Measurements from ENCODE around the gene RFC2.
"Not testable (repeated sequence)": the region's sequence is repeated elsewhere in the genome, so short reads cannot be mapped to it uniquely, and the experiment has no call there.

DNA sequence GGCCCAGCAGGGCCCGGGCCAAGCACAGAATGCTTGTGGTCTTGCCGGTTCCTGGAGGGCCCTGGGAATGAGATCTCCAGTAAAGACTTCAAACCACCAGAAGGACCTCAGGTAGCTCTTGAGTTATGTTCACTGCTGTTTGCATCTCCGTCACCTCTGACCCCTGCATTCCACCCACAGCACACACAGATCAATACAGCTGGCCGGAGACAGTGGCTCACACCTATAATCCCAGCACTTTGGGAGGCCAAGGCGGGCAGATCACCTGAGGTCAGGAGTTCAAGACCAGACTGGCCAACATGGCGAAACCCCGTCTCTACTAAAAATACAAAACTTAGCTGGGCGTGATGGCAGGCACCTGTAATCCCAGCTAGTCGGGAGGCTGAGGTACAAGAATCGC lies 5.1 kb downstream of the RFC2 start:
- TF ChIP-seq, protein P1, sequence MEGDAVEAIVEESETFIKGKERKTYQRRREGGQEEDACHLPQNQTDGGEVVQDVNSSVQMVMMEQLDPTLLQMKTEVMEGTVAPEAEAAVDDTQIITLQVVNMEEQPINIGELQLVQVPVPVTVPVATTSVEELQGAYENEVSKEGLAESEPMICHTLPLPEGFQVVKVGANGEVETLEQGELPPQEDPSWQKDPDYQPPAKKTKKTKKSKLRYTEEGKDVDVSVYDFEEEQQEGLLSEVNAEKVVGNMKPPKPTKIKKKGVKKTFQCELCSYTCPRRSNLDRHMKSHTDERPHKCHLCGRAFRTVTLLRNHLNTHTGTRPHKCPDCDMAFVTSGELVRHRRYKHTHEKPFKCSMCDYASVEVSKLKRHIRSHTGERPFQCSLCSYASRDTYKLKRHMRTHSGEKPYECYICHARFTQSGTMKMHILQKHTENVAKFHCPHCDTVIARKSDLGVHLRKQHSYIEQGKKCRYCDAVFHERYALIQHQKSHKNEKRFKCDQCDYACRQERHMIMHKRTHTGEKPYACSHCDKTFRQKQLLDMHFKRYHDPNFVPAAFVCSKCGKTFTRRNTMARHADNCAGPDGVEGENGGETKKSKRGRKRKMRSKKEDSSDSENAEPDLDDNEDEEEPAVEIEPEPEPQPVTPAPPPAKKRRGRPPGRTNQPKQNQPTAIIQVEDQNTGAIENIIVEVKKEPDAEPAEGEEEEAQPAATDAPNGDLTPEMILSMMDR (tag by site-specific recombination; IDR thresholded peaks at IDR 0.05) = not testable (repeated sequence)
- TF ChIP-seq ZNF274 (IDR thresholded peaks at IDR 0.05; ENCODE audit: low read length); ZNF274 (tag by site-specific recombination; IDR thresholded peaks at IDR 0.05; ENCODE audit: borderline replicate concordance); ZNF830 (tag by site-specific recombination; IDR thresholded peaks at IDR 0.05; ENCODE audit: low read depth); ZNF658 (tag by site-specific recombination; IDR thresholded peaks at IDR 0.05); ZNF354C (tag by site-specific recombination; IDR thresholded peaks at IDR 0.05; ENCODE audit: borderline replicate concordance, low read depth); ZBTB7A (tag by site-specific recombination; IDR thresholded peaks at IDR 0.05; ENCODE audit: low read depth); ZNF623 (tag by site-specific recombination; IDR thresholded peaks at IDR 0.05); ZNF792 (tag by site-specific recombination; IDR thresholded peaks at IDR 0.05); ZFHX2 (tag by site-specific recombination; conservative IDR thresholded peaks at IDR 0.05); ZNF140 (tag by site-specific recombination; IDR thresholded peaks at IDR 0.05); ZNF561 (tag by site-specific recombination; IDR thresholded peaks at IDR 0.05; ENCODE audit: borderline replicate concordance): not testable (repeated sequence)
- TF ChIP-seq, protein P2, sequence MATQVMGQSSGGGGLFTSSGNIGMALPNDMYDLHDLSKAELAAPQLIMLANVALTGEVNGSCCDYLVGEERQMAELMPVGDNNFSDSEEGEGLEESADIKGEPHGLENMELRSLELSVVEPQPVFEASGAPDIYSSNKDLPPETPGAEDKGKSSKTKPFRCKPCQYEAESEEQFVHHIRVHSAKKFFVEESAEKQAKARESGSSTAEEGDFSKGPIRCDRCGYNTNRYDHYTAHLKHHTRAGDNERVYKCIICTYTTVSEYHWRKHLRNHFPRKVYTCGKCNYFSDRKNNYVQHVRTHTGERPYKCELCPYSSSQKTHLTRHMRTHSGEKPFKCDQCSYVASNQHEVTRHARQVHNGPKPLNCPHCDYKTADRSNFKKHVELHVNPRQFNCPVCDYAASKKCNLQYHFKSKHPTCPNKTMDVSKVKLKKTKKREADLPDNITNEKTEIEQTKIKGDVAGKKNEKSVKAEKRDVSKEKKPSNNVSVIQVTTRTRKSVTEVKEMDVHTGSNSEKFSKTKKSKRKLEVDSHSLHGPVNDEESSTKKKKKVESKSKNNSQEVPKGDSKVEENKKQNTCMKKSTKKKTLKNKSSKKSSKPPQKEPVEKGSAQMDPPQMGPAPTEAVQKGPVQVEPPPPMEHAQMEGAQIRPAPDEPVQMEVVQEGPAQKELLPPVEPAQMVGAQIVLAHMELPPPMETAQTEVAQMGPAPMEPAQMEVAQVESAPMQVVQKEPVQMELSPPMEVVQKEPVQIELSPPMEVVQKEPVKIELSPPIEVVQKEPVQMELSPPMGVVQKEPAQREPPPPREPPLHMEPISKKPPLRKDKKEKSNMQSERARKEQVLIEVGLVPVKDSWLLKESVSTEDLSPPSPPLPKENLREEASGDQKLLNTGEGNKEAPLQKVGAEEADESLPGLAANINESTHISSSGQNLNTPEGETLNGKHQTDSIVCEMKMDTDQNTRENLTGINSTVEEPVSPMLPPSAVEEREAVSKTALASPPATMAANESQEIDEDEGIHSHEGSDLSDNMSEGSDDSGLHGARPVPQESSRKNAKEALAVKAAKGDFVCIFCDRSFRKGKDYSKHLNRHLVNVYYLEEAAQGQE (tag by site-specific recombination; IDR thresholded peaks at IDR 0.05) = not testable (repeated sequence)
- TF ChIP-seq, protein P3, sequence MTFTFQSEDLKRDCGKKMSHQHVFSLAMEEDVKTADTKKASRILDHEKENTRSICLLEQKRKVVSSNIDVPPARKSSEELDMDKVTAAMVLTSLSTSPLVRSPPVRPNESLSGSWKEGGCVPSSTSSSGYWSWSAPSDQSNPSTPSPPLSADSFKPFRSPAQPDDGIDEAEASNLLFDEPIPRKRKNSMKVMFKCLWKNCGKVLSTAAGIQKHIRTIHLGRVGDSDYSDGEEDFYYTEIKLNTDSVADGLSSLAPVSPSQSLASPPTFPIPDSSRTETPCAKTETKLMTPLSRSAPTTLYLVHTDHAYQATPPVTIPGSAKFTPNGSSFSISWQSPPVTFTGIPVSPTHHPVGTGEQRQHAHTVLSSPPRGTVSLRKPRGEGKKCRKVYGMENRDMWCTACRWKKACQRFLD (tag by site-specific recombination; IDR thresholded peaks at IDR 0.05) = not testable (repeated sequence)
